Fibroblast of villous mesenchyme (primary cell): ENCODE measurements around the gene KRTAP10-12. TPM values are rescaled to one million over a fixed set of nuclear protein-coding genes. Genes with fewer than 3 reads are reported as not detected.

Experiments
- DNase-seq: peaks from one replicate; pipeline ENCODE4 v3.0.0-alpha.2; 2010; ENCODE audit warnings: low read depth
- H3K4me3 ChIP-seq: 2 replicates; pipeline ENCODE4 v1.5.1; 2011; ENCODE audit warnings: low read depth, mild to moderate bottlenecking, low read length
- total RNA-seq: library from RNA; depleted of rRNA; stranded (reverse); fragments of >200 nt; gene quantifications from 2 replicates; pipeline ENCODE4 v1.2.3, GENCODE V29; 2012
- TF ChIP-seq, protein P1 (sequence below): IDR thresholded peaks from 2 replicates; pipeline ENCODE4 v1.5.1; 2012; ENCODE audit warnings: low read depth, mild to moderate bottlenecking, low read length; ENCODE audit not compliant: insufficient read depth

KRTAP10-12 gene
- total RNA-seq, 1 donor = not detected

DNA sequence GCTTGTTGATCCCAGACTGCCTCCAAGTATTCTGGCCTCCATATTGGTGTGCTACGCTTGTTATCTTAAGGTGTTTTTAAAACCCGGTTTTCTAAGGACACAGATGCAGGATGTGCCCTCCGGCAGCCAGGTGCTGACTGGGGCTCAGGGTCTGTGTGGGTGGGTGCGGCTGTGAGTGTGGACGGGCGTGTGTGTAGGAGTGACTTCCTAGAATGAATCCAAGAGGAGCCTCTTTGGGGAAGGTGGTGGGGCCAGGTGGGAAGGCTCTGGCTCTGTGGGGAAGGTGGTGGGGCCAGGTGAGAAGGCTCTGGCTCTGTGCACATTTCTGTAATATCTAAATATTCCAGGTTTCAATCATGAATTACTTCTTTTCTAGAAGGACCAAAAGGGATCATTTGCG lies 27.2 kb downstream of the KRTAP10-12 start:
- no peak overlapping the region for H3K4me3 ChIP-seq
- TF ChIP-seq, protein P1, sequence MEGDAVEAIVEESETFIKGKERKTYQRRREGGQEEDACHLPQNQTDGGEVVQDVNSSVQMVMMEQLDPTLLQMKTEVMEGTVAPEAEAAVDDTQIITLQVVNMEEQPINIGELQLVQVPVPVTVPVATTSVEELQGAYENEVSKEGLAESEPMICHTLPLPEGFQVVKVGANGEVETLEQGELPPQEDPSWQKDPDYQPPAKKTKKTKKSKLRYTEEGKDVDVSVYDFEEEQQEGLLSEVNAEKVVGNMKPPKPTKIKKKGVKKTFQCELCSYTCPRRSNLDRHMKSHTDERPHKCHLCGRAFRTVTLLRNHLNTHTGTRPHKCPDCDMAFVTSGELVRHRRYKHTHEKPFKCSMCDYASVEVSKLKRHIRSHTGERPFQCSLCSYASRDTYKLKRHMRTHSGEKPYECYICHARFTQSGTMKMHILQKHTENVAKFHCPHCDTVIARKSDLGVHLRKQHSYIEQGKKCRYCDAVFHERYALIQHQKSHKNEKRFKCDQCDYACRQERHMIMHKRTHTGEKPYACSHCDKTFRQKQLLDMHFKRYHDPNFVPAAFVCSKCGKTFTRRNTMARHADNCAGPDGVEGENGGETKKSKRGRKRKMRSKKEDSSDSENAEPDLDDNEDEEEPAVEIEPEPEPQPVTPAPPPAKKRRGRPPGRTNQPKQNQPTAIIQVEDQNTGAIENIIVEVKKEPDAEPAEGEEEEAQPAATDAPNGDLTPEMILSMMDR = no peak
- DNase-seq = no peak

DNA sequence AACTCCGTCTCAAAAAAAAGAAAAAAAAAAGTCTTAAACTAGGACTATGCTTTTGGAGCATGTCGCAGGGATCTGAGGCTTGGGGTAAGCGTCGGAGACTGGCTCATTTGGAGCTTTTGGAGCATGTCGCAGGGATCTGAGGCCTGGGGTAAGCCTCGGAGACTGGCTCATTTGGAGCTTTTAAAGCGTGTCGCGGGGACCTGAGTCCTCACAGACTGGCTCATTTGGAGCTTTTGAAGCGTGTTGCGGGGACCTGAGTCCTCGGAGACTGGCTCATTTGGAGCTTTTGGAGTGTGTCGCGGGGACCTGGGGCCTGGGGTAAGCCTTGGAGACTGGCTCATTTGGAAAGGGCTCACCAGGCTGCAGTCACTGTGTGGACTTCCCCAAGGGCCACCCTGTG lies 28.0 kb downstream of the KRTAP10-12 start:
- H3K4me3 ChIP-seq = no peak overlapping the region
- DNase-seq = no peak
- TF ChIP-seq, protein P1 = no peak

DNA sequence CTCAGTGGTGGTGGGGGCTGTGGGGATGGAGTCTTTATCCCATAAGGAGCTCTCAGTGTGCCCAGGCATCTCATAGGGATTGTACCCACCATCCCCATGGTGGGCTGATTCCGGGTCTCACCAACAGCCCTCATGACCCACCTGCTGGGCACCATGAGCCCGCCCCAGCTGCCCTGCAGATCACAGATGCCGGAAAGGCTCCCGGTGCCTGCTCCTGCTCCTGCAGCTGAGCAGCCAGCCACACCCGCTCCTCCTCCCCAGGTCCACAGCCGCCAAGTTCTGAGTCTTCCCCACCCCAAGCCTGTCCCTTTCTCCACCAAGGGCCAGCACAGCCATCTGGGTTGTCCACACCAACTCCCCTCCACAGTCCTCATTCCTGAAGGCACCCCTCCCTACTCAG lies 29.9 kb downstream of the KRTAP10-12 start:
- TF ChIP-seq, protein P1 = no peak
- no peak overlapping the region for H3K4me3 ChIP-seq
- DNase-seq = no peak

DNA sequence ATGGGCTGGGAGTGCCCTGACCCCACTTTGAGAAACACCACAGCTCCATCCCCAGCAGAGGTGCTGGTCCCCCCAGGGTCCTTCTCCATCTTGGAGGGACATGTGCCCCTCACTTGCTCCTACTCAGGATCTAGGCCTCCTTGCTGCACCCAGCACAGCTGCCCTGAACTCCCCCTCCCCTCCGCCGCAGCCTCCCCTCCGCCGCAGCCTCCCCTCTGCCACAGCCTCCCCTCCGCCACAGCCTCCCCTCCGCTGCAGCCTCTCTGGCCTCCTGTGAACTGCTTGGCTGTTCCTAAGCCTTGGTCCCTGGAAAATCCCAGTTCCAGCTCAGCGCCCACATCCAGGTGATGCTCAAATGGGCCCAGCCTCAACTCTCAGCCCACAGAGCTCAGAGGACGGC lies 30.3 kb downstream of the KRTAP10-12 start:
- H3K4me3 ChIP-seq = no peak overlapping the region
- TF ChIP-seq, protein P1 = no peak
- no peak for DNase-seq

DNA sequence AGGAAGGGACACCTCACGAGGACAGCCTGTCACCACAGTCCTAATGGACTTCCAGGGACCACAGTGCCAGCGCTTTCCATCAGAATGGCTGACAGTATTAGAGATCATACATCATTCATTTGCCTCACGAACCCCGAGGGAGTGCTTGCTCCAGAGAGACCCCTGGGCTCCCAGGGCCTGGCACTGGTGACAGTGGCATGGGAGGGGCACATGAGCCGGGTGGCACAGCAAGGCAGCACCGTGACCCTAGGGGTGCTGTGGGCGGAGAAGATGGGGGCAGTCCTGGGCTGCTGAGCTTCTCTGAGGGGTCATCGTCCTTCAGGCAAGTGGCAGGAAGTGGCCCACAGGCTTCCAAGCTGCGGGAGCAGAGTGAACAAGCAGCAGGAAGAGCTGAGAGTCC lies 30.8 kb downstream of the KRTAP10-12 start:
- TF ChIP-seq, protein P1 = no peak
- no peak overlapping the region for H3K4me3 ChIP-seq
- no peak for DNase-seq

DNA sequence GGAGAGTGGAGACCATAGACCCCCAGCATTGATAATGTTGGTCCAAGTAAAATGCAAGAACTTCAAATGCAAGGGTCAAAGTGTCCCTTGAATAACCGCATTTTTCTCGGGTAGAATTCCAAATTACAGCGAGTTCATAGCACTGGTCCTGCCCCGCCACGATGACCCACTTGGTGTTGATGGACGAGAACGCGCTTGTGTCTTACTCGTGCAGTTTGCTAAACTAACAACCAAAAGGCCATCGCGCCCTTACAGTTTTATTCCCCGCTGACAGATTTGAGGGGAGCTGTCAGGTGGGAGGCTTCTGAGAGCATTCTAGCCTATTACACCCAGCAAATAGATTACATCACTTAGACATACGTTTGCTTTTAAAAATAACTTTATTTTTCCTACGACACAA lies 31.7 kb downstream of the KRTAP10-12 start:
- H3K4me3 ChIP-seq = no peak overlapping the region
- TF ChIP-seq, protein P1 = no peak
- no peak for DNase-seq

DNA sequence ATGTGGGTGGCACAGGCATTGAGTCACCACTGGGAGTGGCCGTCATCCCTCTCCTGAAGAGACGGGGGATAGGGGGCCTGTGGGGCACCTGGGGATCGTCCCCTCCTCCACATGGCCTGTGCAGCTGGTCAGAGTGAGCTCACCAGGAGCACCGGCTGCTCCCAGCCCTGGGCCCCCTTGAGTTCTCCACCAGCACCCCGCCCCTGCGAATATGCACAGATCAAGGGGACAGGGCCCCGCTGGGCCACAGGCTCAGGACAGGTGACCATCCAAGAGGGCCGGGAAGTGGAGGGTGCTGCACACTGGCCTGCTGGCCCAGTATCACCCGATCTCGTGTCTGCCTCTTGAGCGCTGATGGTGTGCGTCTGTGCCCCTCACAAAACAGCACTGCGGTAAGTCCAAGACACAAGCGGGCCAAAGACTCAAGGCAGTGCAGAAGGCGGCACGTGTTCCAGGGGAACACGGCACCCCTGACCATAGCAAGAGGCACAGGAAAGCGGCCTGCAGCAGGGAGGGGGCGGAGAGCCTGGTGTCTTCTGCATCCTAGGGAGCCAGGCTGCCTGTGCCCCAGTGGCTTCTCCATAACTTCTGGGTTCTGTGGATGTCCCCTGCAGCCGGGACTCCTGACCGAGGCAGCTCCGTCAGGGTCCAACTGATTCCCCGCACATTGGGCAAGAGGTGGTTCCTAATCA lies 32.5 kb downstream of the KRTAP10-12 start:
- no peak overlapping the region for H3K4me3 ChIP-seq
- TF ChIP-seq, protein P1 = no peak
- DNase-seq = no peak
